Stimulated activated naive CD4-positive, alpha-beta T cell (primary cell): ENCODE results near the gene PITRM1.

Experiments
- DNase-seq, 6 experiments: peaks; one replicate each; lab custom pipeline; 2025; lab: John Stamatoyannopoulos, UW

Gene PITRM1

DNA sequence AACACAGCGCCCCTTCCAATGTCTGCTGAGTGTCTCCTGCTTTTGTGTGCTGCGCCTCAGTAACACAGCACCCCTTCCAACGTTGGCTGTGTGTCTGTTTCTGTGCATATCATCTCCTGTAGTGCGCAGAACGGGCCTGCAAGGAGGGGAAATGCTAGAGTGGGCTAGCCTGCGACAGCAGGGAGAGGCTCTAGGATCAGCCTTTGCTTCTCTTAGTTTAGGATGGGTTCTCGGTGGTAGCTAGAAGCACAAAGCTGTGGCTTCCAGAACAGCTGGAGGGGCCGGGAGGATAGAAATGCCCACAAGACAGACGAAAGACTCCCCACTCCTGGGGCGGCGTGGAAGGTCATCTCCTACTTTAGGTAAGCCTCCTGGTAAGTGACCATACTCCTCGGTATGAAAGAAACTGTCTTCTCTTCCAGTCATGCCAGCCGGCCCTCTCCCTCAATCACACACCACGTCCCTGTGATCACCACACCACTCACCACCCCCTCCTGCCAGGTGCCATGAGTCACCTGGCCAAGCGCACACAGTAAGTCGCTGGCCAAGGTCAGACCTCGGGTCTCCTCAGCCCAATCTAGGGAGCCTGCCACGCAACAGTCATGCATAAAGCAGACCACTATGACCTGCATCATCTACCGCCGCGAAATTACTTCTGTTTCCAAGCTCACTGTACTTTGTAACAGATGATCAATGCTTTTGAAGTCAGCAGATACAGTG, 4.8 kb downstream of the PITRM1 start:
- no peak for DNase-seq

DNA sequence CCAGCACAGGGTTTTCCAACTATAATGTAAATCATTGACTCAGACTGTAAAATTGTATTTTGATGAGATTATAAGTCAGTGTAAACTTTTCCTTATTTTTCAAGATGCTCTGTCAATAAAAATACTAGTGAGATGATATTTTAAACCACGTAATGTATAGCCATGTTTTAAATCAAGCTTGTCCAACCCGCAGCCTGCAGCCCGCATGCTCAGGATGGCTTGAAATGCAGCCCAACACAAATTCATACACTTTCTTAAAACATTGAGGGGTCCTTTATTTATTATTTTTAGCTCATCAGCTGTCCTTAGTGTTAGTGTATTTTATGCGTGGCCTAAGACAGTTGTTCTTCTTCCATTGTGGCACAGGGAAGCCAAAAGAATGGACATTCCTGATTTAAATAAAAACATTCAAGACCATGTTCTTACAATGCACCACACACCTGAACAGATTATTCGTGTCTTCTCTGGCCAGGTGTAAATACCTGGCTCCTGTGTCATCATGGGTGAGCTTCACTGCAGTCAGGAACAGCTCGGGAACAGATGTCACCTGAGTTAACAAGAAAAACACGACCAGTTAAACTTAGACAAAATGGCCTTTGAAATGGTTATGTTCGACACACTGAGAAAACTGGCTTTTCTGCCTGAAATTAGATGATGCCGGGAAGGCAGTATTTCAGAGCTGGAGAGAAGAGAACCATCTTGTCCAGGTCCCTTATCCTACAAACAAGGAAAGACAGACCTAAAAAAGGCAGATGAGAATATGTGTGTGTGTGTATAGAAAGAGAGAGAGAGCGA, 5.9 kb downstream of the PITRM1 start:
- DNase-seq = no peak

DNA sequence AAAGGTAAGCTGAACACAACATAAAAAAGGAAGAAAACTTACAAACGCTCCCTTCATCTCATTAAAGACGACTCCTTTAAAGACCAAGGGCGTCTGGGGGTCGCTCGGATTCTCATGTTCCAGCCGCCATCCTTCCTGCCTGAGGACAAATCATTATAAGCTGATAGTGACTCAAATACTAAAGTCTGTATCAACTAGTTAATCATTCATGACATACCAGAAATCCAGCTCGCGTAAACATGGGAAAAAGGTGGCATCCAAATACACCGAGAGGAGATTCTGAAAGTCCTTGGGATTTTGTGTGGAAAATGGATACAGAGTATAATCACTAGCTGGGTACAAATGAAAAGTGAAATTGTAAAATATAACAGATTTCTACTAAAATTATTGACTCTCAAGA, 7.4 kb downstream of the PITRM1 start:
- DNase-seq = no peak

DNA sequence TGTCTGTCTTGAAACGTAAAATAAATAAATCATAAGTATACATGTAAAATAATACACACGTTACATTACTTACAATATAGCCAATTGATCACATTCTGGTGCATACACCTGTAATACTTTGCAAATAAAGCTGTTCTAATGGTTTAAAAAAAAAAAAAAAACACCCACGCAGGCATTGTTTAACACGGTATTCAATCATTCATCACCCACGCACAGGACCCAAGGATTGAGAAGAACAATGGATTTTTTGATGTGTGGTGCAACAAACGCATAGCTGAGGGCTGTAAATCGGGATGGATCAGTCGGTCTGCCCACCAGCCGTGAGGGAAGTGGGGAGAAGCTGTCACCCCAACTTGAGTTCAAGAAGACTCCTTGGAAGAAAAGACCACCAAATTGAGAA, 8.7 kb downstream of the PITRM1 start:
- DNase-seq = no peak

- DNase-seq = no peak
Observed at GRCh38 chr10:3162533-3162932, 10.0 kb downstream of the PITRM1 start.

GRCh38 chr10:3159152-3159551, 13.4 kb downstream of the PITRM1 start:
- no peak for DNase-seq

- DNase-seq = no peak
Observed at GRCh38 chr10:3154666-3155065, 17.9 kb downstream of the PITRM1 start.

GRCh38 chr10:3152566-3152935, 20.0 kb downstream of the PITRM1 start:
- DNase-seq = no peak

DNA sequence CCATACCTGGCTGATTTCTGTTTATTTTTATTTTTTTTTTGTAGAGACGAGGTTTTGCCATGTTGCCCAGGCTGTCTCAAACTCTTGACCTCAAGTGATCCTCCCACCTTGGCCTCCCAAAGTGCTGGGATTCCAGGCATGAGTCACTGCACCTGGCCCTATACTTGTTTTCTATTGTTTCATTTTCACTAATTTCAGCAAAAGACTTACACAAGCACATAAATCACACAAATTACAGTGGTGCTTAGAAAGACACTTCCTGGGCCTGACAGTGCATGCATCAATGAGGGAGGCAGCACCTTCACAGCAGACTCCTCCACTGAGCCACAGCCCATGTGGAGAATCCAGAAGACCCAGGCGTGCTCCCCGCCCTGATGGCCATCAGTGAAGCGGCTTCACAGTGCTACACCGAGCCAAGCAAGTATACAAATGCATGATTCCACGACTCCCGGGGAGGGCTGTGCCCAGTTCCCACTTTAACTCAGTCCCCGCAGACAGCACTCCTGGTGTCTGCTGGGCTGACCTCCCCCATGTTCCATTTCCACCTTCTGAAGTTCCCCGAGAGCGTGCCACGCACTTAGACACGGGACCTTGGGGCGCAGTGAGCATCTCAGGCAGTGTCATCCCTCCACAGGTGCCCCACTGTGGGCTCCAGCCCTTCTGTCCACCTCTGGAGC, 20.6 kb downstream of the PITRM1 start:
- DNase-seq = no peak

DNA sequence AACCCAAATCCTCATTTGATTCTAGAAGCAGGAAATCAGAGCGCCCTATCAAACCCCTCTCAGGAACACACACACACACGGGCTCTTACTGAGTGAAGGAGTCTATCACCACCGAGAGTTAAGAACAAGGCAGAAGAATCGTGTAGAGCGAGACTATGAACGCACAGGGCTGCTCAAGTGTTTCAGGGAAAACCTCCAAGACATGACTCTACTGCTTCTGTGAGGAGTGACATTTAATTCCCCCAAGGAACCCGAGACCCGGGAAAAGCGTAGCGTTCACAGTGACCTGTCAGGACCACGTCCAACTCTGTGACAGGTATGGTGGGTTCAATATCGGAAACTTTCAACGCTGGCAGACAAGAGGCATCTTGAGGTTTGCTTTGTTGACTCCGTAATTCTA, 21.6 kb downstream of the PITRM1 start:
- DNase-seq = no peak

DNA sequence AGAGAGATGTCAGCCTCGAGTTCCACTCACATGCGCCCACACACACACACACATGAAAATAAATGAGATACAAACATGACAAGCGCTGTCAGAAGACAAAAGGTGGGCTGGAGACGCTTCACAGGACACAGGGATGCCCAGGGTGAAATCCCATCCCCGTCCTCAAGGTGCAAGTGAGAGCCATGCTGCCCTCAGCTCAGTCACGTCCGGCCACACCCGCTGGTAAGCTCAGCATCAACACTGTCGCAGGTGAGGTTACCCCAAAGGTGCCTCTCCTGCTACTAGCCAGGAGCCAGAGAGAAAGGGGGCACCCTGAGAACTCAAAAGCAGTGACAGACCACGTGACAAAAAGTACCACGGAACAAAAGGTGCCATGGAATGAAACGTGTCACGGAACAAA, 22.2 kb downstream of the PITRM1 start:
- DNase-seq = no peak

DNA sequence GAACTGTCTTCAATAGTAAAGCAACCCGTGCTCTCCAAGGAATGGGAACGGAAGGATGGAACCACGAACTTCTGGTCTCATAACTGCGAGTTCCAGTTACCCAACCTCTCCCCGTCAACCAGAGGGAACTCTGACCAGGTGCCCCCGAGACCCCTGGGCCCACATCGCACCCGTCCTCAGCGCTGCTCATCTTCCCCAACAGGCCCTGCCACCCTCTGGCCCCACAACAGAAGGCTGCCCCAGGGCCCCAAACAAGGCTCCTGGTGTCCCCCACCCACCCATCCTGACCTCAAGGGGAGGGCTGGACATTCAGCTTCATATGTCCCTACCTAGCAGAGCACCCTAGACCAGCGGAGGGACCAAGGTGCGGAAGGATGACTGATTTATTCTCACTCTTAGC, 22.7 kb downstream of the PITRM1 start:
- DNase-seq = no peak

- no peak for DNase-seq
Observed at GRCh38 chr10:3148994-3149393, 23.6 kb downstream of the PITRM1 start.

DNA sequence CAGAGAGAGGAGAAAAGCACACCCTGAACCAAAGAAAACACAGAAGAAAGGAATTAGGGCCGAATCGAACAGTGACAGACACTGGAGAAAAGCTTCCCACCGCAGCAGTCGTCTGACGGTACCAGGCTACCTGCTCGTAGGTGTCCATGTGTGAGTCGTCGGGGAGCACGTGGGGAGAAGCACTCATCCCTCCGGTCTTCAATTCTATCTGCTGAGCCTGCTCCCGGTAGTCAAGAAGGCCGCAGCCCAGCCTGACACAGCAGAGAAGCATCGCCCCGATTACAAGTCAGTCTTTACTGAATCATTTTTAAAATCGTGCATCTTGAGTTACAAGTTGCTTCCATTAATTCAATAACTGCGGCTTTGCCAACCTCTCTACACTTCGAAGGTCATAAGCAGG, 24.5 kb downstream of the PITRM1 start:
- DNase-seq = no peak

GRCh38 chr10:3147117-3147820, 25.3 kb downstream of the PITRM1 start:
- no peak for DNase-seq

GRCh38 chr10:3146289-3146688, 26.3 kb downstream of the PITRM1 start:
- DNase-seq = no peak

- DNase-seq = no peak
Observed at GRCh38 chr10:3145366-3145765, 27.2 kb downstream of the PITRM1 start.

DNA sequence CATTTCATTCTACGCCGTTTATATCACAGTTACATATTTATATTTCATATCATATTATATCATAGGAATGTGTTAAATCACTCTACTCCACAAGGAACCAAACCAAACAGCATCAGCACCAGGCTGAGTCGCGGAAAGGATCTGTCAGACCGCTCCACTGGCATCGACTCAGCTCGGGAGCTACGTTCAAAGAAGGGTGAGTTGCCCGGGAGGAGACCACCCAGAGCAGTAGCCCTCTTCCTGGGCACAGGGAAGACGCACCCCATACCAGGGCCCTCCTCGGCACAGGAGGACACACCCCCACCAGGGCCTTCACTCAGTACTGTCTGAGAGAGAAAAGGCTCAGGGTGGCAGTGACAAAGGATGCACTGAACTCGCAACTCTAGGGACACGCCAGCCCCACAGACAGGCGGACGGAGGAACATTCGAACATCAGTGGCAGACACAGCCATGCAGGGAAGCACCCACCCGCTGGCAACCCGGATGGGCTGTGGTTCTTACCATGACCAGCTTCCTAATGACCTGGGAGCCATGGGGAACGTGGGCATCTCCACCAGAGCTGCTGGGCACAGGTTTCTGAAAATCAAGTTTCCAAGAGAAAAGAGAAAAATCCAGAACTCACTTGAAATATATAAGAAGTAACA, 28.7 kb downstream of the PITRM1 start:
- DNase-seq = no peak

DNA sequence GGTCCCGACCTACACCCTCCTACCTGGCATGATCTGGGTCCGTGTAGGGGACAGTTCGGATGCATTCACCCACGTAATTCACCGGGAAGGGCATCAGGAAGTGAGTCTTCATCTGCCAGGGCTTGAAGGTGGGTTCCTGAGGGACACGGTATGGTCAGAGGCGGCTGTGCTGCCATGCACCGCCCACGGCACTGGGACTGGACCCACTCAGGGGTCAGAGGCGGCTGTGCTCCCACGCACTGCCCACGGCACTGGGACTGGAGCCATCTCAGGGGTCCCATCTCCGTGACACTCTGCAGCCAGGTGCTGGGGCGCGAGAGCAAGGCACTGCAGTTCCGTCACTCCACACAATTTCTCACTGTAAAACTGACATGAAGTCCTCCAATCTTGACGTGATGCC, 29.2 kb downstream of the PITRM1 start:
- DNase-seq = no peak

DNA sequence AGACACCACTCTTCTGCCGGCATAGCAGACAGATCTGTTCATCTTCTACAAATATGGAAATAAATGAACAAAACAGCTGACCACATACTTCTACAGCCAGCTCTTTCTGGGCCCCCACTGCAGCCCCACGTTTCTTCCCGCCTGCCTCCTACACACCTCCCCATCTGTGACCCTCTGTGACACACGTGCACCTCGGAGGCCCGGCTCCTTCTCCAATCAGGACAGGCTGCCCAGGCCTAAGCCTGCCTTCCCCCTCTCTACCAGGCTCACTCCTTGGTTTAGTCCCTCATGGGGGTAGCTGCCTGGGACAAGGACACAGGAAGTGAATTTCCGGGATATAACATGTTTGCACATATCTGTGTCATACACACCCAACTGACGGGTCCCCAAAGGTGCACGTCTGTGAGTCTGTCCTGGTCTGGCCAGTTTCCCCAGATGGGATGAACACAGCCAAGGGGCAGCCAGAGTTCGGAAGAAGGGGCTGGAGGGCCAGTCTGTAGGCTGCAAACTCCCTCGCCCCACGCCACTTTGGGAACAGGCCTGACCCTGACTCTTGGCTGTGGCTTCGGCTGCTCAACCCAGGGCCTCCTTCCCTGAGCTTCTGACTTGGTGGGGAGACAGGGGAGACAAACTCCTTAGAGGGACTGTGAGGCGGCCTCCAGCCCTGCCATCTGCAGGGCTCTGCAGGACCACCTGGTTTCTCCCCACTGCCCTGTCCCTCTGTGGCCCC, 30.3 kb downstream of the PITRM1 start:
- no peak for DNase-seq

GRCh38 chr10:3141351-3142005, 31.1 kb downstream of the PITRM1 start:
- DNase-seq = no peak
